GM19467 (cell line): Measurements from ENCODE around the gene MGAT5.

Experiments used
- ATAC-seq: cut with Tn5 transposase; IDR thresholded peaks from one replicate; pipeline ENCODE4 v1.9.1; 2021; ENCODE audit warnings: mild to moderate bottlenecking, moderate library complexity; ENCODE audit not compliant: unreplicated experiment

Gene MGAT5

GRCh38 chr2:134252092-134252750 lies 1.7 kb upstream of the MGAT5 start:
- ATAC-seq = no peak

DNA sequence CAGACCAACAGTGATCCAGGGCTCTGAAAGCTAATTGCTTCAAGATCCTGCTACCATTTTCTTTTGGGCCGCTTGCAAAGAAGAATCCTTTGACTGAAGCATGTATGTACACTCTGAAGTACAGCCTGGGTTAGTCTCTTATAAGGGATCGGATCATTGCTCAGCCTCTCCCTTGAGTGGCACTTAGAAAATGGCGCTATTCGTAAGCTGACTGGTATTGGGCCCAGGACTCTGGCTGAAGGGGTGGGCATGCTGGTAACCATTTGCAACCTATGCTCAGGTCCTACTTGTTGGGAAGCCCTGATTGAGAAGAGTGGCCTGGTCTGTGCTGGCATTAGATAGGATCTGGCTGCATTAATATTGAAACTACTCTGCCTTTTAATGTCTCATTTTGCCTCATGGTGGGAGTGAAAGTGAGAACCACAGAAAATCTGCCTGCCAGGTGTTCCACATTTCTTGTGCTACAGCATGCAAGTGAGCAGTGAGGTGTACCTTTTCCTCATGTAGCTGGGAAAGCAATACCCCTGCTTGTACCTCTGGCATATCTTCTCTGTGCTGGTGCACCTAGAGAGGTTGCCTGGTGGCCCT lies 661 bp upstream of the MGAT5 start:
- peak; percentile 61 for ATAC-seq

DNA sequence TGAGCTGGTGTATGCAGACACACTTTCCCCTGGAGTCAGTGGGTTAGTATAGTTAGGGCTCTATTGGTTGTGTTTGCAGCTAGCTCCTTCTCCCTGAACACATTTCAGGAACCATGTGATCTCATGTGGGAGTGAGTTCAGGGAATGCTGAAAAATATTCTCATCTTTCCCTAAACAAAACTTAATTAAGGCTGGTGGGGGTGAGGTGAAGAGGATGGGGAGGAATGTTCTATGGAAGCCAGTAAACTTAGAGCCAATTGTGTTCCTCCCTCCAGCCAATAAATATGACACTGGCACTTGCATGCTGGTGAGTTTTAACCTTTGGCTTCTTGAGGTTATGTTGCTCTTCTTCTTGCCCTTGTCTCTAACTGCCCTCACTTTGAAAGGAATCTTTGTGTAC lies 952 bp downstream of the MGAT5 start:
- ATAC-seq = no peak

DNA sequence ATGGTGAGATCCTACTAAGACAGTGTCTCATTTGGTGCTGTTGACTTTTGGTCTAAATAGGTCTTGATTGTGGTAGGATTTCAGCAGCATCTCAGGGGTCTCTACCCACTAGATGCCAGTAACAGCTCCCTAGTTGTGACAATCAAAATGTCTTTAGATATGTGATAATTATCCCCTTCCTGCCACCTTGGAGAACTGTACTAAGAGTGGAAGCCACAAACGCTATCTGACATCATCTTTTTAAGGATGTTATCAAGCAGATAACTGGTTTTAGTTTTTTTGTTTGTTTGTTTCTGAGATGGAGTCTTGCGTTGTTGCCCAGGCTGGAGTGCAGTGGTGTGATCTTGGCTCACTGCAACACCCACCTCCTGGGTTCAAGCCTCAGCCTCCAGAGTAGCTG lies 3.1 kb downstream of the MGAT5 start:
- no peak for ATAC-seq

DNA sequence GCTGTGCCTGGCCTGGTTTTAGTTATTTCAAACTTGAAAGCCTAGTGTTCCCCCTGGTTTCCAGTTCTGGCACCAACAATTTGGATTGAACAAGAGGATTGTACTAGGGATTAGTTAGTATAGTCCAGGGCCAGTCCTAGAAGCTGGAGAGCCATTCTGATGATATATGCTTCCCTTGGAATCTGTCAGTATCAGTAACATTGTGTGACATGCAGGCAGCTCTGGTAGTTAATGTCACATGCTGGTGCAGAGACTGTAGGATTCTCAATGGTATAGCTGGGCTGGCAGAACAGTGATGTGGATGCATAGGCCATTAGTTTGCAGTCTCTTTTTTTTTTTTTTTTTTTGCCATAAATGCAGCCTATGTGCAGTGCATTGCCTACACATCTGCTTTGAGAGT lies 3.6 kb downstream of the MGAT5 start:
- ATAC-seq = no peak

DNA sequence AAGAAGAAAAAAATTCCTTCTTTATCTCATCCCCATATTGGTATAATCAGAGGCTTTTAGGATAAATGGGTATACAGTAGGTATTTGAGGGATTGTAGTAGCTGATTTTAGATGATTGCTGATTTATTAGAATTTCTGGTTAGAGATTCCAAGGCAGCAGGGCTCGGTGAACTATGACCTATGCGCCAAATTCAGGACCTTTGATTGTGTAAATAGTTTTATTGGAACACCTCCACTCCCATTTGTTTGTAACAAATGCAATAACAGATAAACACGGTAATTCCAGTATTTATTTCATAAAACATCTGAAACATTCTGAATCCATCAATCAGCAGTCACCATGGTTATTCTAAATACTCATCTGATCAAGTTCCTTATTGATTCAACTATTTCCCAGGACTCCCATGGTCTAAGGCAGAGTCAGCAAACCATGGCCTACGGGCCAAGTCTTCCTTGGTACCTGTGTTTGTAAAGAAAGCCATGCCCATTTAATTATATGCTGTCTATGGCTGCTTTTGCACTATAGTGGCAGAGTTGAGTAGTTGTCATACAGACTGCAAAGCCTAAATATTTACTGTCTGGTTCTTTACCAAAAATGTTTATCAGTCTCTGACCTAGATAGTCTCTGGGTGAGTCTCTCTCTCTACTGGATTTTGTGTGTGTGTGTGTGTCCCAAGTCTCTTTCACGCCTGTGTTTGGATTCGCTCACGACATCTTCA lies 4.3 kb downstream of the MGAT5 start:
- no peak for ATAC-seq

- ATAC-seq = no peak
These were observed 5.0 kb downstream of the MGAT5 start for GRCh38 chr2:134258684-134259388.

GRCh38 chr2:134259571-134259970 lies 5.7 kb downstream of the MGAT5 start:
- no peak for ATAC-seq

DNA sequence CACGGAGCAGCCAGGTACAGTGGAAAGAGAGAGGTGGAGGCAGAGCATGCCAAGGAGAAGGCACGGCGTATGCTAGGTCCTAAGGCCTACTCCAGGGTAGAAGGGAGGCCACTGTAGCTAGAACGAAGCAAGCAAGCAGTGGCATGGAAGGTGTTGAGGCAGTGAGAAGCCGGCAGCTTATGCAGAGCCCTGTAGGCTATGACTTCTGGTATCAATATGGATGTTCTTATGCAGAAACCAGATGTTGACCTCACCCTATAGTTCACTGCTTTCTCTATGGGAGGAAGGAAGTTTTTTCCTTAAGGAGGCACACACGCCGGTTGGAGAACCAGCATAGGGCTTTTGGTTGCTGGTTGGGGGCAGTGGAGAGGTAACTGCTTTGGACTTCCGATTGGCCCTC lies 6.1 kb downstream of the MGAT5 start:
- ATAC-seq = no peak

- ATAC-seq = no peak
These were observed 6.8 kb downstream of the MGAT5 start for GRCh38 chr2:134260713-134261112.

- peak; percentile 60 for ATAC-seq
These were observed 7.7 kb downstream of the MGAT5 start for GRCh38 chr2:134261398-134262131.

DNA sequence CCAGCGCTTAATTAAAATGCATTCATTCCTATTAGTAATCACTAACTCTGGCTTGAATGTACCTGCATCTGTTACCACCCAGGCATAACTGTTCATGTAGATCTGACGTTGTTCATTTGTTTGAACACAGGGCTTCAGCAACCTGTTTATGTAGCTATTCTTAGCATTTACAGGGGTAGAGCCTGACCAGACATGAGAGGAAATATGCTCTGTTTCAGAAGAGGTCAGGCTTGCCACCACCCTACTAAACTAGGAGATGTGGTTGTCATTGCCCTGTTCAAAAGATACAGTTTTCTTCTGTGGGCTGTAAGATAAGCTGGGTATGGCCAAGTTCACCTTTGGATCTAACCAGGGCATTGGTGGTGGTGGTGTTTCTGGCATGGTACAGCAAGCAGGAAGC lies 8.8 kb downstream of the MGAT5 start:
- ATAC-seq = peak; percentile 44

- ATAC-seq = no peak
These were observed 14.4 kb downstream of the MGAT5 start for GRCh38 chr2:134268265-134268664.

- ATAC-seq = no peak
These were observed 15.4 kb downstream of the MGAT5 start for GRCh38 chr2:134269230-134269629.

DNA sequence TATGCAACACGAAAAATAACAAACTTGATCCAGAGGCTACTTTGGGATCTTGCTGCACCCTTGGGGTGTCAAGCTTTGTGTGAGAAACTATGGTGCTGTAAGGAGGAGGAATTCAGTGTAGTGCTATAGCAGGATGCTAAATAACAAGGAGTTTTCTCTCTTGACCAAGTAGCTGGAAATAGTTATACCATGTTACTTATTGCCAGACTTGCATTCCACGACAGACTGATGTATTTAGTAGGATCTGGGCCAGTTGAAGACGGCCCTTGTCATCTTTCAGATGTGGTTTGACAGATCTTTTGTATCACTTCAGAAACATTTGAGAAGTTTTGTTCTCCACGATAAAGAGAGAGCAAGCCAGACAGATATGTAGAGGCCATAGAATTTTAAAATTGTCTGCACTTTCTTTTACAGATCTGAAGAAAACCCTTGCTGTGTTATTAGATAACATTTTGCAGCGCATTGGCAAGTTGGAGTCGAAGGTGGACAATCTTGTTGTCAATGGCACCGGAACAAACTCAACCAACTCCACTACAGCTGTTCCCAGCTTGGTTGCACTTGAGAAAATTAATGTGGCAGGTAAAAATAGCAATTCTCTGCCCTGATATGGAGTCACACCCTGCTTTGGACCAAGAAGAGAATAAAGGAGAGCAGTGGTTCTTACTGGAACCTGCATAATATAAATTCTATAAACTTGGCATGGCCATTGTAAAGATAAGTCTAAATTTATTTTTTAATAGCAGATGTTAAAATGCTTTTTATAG lies 16.3 kb downstream of the MGAT5 start:
- ATAC-seq = no peak

- no peak for ATAC-seq
These were observed 17.9 kb downstream of the MGAT5 start for GRCh38 chr2:134271758-134272157.

- no peak for ATAC-seq
These were observed 18.9 kb downstream of the MGAT5 start for GRCh38 chr2:134272806-134273205.

- no peak for ATAC-seq
These were observed 19.5 kb downstream of the MGAT5 start for GRCh38 chr2:134273256-134273983.

GRCh38 chr2:134274121-134274520 lies 20.2 kb downstream of the MGAT5 start:
- ATAC-seq = no peak
